GM21381 (cell line): Measurements from ENCODE around the gene MAPKAPK3.
"Not testable (repeated sequence)": the region's sequence is repeated elsewhere in the genome, so short reads cannot be mapped to it uniquely, and the experiment has no call there.

ENCODE experiments used
- ATAC-seq: cut with Tn5 transposase; IDR thresholded peaks from one replicate; pipeline ENCODE4 v1.9.1; 2021; ENCODE audit warnings: mild to moderate bottlenecking, moderate library complexity; ENCODE audit not compliant: unreplicated experiment

MAPKAPK3 gene

GRCh38 chr3:50652709-50653108, 35.8 kb downstream of the MAPKAPK3 start:
- ATAC-seq, result no peak

- ATAC-seq, result no peak
These were observed 37.1 kb downstream of the MAPKAPK3 start for GRCh38 chr3:50653937-50654595.

- no peak for ATAC-seq
These were observed 38.3 kb downstream of the MAPKAPK3 start for GRCh38 chr3:50655009-50655830.

- no peak for ATAC-seq
These were observed 39.7 kb downstream of the MAPKAPK3 start for GRCh38 chr3:50656417-50657195.

GRCh38 chr3:50657407-50657806, 40.5 kb downstream of the MAPKAPK3 start:
- no peak for ATAC-seq

- no peak for ATAC-seq
These were observed 40.9 kb downstream of the MAPKAPK3 start for GRCh38 chr3:50657816-50658215.

GRCh38 chr3:50658416-50658815, 41.5 kb downstream of the MAPKAPK3 start:
- no peak for ATAC-seq

GRCh38 chr3:50658831-50659230, 41.9 kb downstream of the MAPKAPK3 start:
- ATAC-seq, result no peak

- ATAC-seq, result no peak
These were observed 43.4 kb downstream of the MAPKAPK3 start for GRCh38 chr3:50660386-50660785.

GRCh38 chr3:50661321-50661837, 44.4 kb downstream of the MAPKAPK3 start:
- no peak for ATAC-seq

- no peak for ATAC-seq
These were observed 45.5 kb downstream of the MAPKAPK3 start for GRCh38 chr3:50662408-50662807.

- no peak for ATAC-seq
These were observed 48.3 kb downstream of the MAPKAPK3 start for GRCh38 chr3:50665081-50665840.

- ATAC-seq, result not testable (repeated sequence)
These were observed 48.8 kb downstream of the MAPKAPK3 start for GRCh38 chr3:50665841-50666115.

- no peak for ATAC-seq
These were observed 49.9 kb downstream of the MAPKAPK3 start for GRCh38 chr3:50666837-50667236.

- no peak for ATAC-seq
These were observed 54.4 kb downstream of the MAPKAPK3 start for GRCh38 chr3:50671331-50671730.

GRCh38 chr3:50672656-50673055, 55.7 kb downstream of the MAPKAPK3 start:
- no peak for ATAC-seq

- ATAC-seq, result no peak
These were observed 57.0 kb downstream of the MAPKAPK3 start for GRCh38 chr3:50673931-50674330.

GRCh38 chr3:50674349-50675178, 57.6 kb downstream of the MAPKAPK3 start, which contains the start of gene DOCK3:
TSS of gene DOCK3 (plus strand) at chr3:50674927. CDS start at chr3:50675264, 337 bp downstream.
- ATAC-seq, result no peak

GRCh38 chr3:50675179-50676030, 58.5 kb downstream of the MAPKAPK3 start:
- no peak for ATAC-seq
